Parathyroid adenoma (tissue), 2 donors: ENCODE results near the gene ELOVL3.
A peak's percentile ranks its signal among the peaks of the same experiment; 100 is the strongest.

Source experiments
- H2AFZ ChIP-seq: fragments of 300-600 bp; sonication (generic); one replicate; pipeline ENCODE4 v1.7.0; 2017; ENCODE audit warnings: antibody characterized with exemption, mild to moderate bottlenecking
- H3K27ac ChIP-seq: fragments of 300-600 bp; sonication (generic); one replicate; pipeline ENCODE4 v1.7.0; 2017
- H3K27me3 ChIP-seq: fragments of 300-600 bp; sonication (generic); one replicate; pipeline ENCODE4 v1.7.0; 2017; ENCODE audit warnings: low read length; ENCODE audit not compliant: control insufficient read depth, insufficient read depth
- H3K36me3 ChIP-seq: fragments of 300-600 bp; sonication (generic); one replicate; pipeline ENCODE4 v1.7.0; 2017; ENCODE audit warnings: low read length; ENCODE audit not compliant: control insufficient read depth, insufficient read depth
- H3K4me1 ChIP-seq: fragments of 300-600 bp; sonication (generic); one replicate; pipeline ENCODE4 v1.7.0; 2017; ENCODE audit warnings: control low read depth
- H3K4me2 ChIP-seq: fragments of 300-600 bp; sonication (generic); one replicate; pipeline ENCODE4 v1.7.0; 2017; ENCODE audit warnings: low read length
- H3K4me3 ChIP-seq: fragments of 300-600 bp; sonication (generic); one replicate; pipeline ENCODE4 v1.7.0; 2017; ENCODE audit warnings: low read depth, low read length
- H3K79me2 ChIP-seq: fragments of 300-600 bp; sonication (generic); one replicate; pipeline ENCODE4 v1.7.0; 2017; ENCODE audit warnings: control low read depth
- H3K9ac ChIP-seq: fragments of 300-600 bp; sonication (generic); one replicate; pipeline ENCODE4 v1.7.0; 2017; ENCODE audit warnings: mild to moderate bottlenecking
- H3K9me3 ChIP-seq: fragments of 300-600 bp; sonication (generic); one replicate; pipeline ENCODE4 v1.7.0; 2017; ENCODE audit warnings: low read length; ENCODE audit not compliant: control insufficient read depth
- CTCF ChIP-seq: fragments of 300-600 bp; sonication (generic); IDR thresholded peaks from one replicate; pipeline ENCODE4 v1.7.0; 2017; ENCODE audit warnings: antibody characterized with exemption, mild to moderate bottlenecking
- donor health status: primary hyperparathyroidism.

The ELOVL3 gene

GRCh38 chr10:102241444-102242117, 15.5 kb downstream of the ELOVL3 start, which contains the start of gene PITX3:
PITX3 (minus strand) TSS chr10:102241512; CDS start chr10:102232080, 9,432 bp downstream.
- TF ChIP-seq CTCF, result no peak
- peaks cover 13% of the 10 kb centered on the region for H3K4me1 ChIP-seq

GRCh38 chr10:102242118-102242485, 16.0 kb downstream of the ELOVL3 start:
- H3K36me3 ChIP-seq, result no peaks in the 10 kb centered on the region
- peak overlapping the region; percentile 93 for H3K4me2 ChIP-seq
- no peaks in the 10 kb centered on the region for H3K27me3 ChIP-seq
- no peak overlapping the region for H3K9ac ChIP-seq
- H3K4me3 ChIP-seq, result peak overlapping the region; percentile 43
- TF ChIP-seq CTCF, result no peak
- peak overlapping the region; percentile 72 for H2AFZ ChIP-seq
- peaks cover 19% of the 10 kb centered on the region for H3K4me1 ChIP-seq
- no peak overlapping the region for H3K27ac ChIP-seq
- peaks cover 14% of the 10 kb centered on the region for H3K79me2 ChIP-seq
- no peaks in the 10 kb centered on the region for H3K9me3 ChIP-seq

More at GRCh38 chr10:102241444-102242117, 15.5 kb downstream of the ELOVL3 start, which contains the start of gene PITX3:
- H3K27ac ChIP-seq, result no peak within 1 kb of the TSS
- H3K9ac ChIP-seq, result no peak within 1 kb of the TSS
- no peaks in the 10 kb centered on the region for H3K27me3 ChIP-seq
- peaks cover 9% of the 10 kb centered on the region for H3K79me2 ChIP-seq
- no peaks in the 10 kb centered on the region for H3K36me3 ChIP-seq
- H3K4me3 ChIP-seq, result peak within 1 kb of the TSS; percentile 43
- peak within 1 kb of the TSS; percentile 93 for H3K4me2 ChIP-seq
- peak within 1 kb of the TSS; percentile 72 for H2AFZ ChIP-seq
- no peaks in the 10 kb centered on the region for H3K9me3 ChIP-seq

- Histone ChIP-seq H3K9me3 (no peaks in the 10 kb centered on the region), H3K79me2 (peaks cover 26% of the 10 kb centered on the region), H3K4me2 (no peak overlapping the region), H2AFZ (no peak overlapping the region), H3K9ac (no peak overlapping the region), H3K27ac (no peak overlapping the region), H3K4me3 (no peak overlapping the region), H3K27me3 (no peaks in the 10 kb centered on the region), H3K36me3 (no peaks in the 10 kb centered on the region), H3K4me1 (peaks cover 29% of the 10 kb centered on the region)
- no peak for TF ChIP-seq CTCF
These were observed 17.2 kb downstream of the ELOVL3 start for GRCh38 chr10:102243309-102243708.

- H2AFZ ChIP-seq, result peak within 1 kb of the TSS; percentile 75
- H3K4me2 ChIP-seq, result peak within 1 kb of the TSS; percentile 70
- H3K36me3 ChIP-seq, result no peaks in the 10 kb centered on the region
- H3K4me1 ChIP-seq, result peaks cover 29% of the 10 kb centered on the region
- no peak for TF ChIP-seq CTCF
- H3K79me2 ChIP-seq, result peaks cover 44% of the 10 kb centered on the region
- H3K4me3 ChIP-seq, result peak within 1 kb of the TSS; percentile 83
- H3K9me3 ChIP-seq, result no peaks in the 10 kb centered on the region
- peak within 1 kb of the TSS; percentile 77 for H3K27ac ChIP-seq
- H3K27me3 ChIP-seq, result no peaks in the 10 kb centered on the region
- peak within 1 kb of the TSS; percentile 11 for H3K9ac ChIP-seq
These were observed 19.2 kb downstream of the ELOVL3 start, which contains the start of gene GBF1 for GRCh38 chr10:102245082-102245931. GBF1 (plus strand) TSS chr10:102245532; CDS start chr10:102258939, 13,407 bp downstream.
